ENCODE results near the gene ITPA.

- TF ChIP-seq, protein P1, sequence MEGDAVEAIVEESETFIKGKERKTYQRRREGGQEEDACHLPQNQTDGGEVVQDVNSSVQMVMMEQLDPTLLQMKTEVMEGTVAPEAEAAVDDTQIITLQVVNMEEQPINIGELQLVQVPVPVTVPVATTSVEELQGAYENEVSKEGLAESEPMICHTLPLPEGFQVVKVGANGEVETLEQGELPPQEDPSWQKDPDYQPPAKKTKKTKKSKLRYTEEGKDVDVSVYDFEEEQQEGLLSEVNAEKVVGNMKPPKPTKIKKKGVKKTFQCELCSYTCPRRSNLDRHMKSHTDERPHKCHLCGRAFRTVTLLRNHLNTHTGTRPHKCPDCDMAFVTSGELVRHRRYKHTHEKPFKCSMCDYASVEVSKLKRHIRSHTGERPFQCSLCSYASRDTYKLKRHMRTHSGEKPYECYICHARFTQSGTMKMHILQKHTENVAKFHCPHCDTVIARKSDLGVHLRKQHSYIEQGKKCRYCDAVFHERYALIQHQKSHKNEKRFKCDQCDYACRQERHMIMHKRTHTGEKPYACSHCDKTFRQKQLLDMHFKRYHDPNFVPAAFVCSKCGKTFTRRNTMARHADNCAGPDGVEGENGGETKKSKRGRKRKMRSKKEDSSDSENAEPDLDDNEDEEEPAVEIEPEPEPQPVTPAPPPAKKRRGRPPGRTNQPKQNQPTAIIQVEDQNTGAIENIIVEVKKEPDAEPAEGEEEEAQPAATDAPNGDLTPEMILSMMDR (IDR thresholded peaks at IDR 0.05): no peak
- TF ChIP-seq POLR2A (IDR thresholded peaks at IDR 0.05): no peak
These were observed 31.4 kb upstream of the ITPA start for GRCh38 chr20:3177746-3178485.

Data from heart left ventricle (tissue), 13 donors.